GM12875 (cell line): ENCODE results near the gene CLIC3.
A peak's percentile ranks its signal among the peaks of the same experiment; 100 is the strongest.

Experiments
- H3K4me3 ChIP-seq: one replicate; pipeline ENCODE4 v1.5.1; 2011; ENCODE audit warnings: low read depth, low read length, control low read depth
- CTCF ChIP-seq: IDR thresholded peaks from 2 replicates; pipeline ENCODE4 v1.5.1; 2011; ENCODE audit warnings: low read depth, mild to moderate bottlenecking, control low read depth, inconsistent platforms, low read length, moderate library complexity, borderline replicate concordance; ENCODE audit not compliant: insufficient read depth

CLIC3 gene

GRCh38 chr9:136997371-136997770, 1.0 kb upstream of the CLIC3 start:
- no peak overlapping the region for H3K4me3 ChIP-seq
- no peak for TF ChIP-seq CTCF

- no peak for TF ChIP-seq CTCF
- H3K4me3 ChIP-seq = no peak overlapping the region
These were observed 526 bp downstream of the CLIC3 start for GRCh38 chr9:136995772-136996311.

- no peak overlapping the region for H3K4me3 ChIP-seq
- no peak for TF ChIP-seq CTCF
These were observed 1.0 kb downstream of the CLIC3 start for GRCh38 chr9:136995362-136995761.

- no peak overlapping the region for H3K4me3 ChIP-seq
- no peak for TF ChIP-seq CTCF
These were observed 1.5 kb downstream of the CLIC3 start for GRCh38 chr9:136994888-136995230.

- no peak for TF ChIP-seq CTCF
- no peak overlapping the region for H3K4me3 ChIP-seq
These were observed 2.0 kb downstream of the CLIC3 start for GRCh38 chr9:136994180-136994887.

- TF ChIP-seq CTCF = no peak
- H3K4me3 ChIP-seq = peak overlapping the region; percentile 69
These were observed 3.5 kb downstream of the CLIC3 start for GRCh38 chr9:136992819-136993369.
